OCI-LY7 (cell line): ENCODE results near the gene NAPB.

Source experiments
- EZH2phosphoT487 ChIP-seq: fragments of 200-600 bp; sonication (generic); IDR thresholded peaks from 2 replicates; pipeline ENCODE4 v1.6.1; 2018; ENCODE audit warnings: low read depth, borderline replicate concordance, mild to moderate bottlenecking, mixed run types, antibody characterized with exemption, low read length, moderate library complexity, mixed read lengths
- TF ChIP-seq, protein P1 (sequence below): fragments of 200-600 bp; sonication (generic); conservative IDR thresholded peaks from 2 replicates; pipeline ENCODE4 v1.5.1; 2014; ENCODE audit warnings: mild to moderate bottlenecking, antibody characterized with exemption, low read length, moderate library complexity, mixed read lengths

DNA sequence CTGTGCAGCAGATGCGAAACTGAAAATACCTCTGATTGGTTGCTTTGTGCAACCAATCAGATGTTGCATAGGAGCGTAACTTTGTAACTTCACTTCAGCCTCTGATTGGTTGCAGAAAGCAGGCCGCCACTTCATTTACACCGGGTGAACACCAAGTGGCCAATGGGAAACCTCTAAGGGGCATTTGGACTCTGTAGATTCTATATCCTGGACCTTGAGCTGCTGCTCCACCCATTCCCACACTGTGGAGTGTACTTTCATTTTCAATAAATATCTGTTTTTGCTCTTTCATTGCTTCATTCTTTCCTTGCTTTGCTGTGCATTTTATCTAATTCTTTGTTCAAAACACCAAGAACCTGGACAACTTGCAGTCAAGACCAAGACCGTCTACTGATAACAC, 84.8 kb downstream of the NAPB start:
- TF ChIP-seq, protein P1, sequence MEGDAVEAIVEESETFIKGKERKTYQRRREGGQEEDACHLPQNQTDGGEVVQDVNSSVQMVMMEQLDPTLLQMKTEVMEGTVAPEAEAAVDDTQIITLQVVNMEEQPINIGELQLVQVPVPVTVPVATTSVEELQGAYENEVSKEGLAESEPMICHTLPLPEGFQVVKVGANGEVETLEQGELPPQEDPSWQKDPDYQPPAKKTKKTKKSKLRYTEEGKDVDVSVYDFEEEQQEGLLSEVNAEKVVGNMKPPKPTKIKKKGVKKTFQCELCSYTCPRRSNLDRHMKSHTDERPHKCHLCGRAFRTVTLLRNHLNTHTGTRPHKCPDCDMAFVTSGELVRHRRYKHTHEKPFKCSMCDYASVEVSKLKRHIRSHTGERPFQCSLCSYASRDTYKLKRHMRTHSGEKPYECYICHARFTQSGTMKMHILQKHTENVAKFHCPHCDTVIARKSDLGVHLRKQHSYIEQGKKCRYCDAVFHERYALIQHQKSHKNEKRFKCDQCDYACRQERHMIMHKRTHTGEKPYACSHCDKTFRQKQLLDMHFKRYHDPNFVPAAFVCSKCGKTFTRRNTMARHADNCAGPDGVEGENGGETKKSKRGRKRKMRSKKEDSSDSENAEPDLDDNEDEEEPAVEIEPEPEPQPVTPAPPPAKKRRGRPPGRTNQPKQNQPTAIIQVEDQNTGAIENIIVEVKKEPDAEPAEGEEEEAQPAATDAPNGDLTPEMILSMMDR, result no peak
- no peak for TF ChIP-seq EZH2phosphoT487
